H9 (cell line): ENCODE results near the gene ANGPTL8. TPM values are rescaled to one million over a fixed set of nuclear protein-coding genes. Genes with fewer than 3 reads are reported as not detected.

Source experiments
- DNase-seq: peaks from one replicate; pipeline ENCODE4 v3.0.0-alpha.2; 2017
- H2AFZ ChIP-seq: one replicate; pipeline ENCODE4 v1.6.1; 2013; ENCODE audit warnings: mild to moderate bottlenecking, low read length, control low read depth, moderate library complexity
- H2AK5ac ChIP-seq: 2 replicates; pipeline ENCODE4 v1.6.1; 2013; ENCODE audit warnings: low read length, control low read depth, mixed read lengths; ENCODE audit not compliant: insufficient read length
- H2BK120ac ChIP-seq: one replicate; pipeline ENCODE4 v1.6.1; 2013; ENCODE audit warnings: low read depth, mild to moderate bottlenecking, low read length, control low read depth, inconsistent platforms; ENCODE audit not compliant: poor library complexity, severe bottlenecking
- H2BK12ac ChIP-seq: 2 replicates; pipeline ENCODE4 v1.6.1; 2013; ENCODE audit warnings: low read length, control low read depth, mixed read lengths, low read depth; ENCODE audit not compliant: insufficient read length
- H2BK15ac ChIP-seq: 2 replicates; pipeline ENCODE4 v1.6.1; 2013; ENCODE audit warnings: low read depth, low read length, control low read depth
- H2BK20ac ChIP-seq: one replicate; pipeline ENCODE4 v1.6.1; 2013; ENCODE audit warnings: low read depth, mild to moderate bottlenecking, low read length, control low read depth, inconsistent platforms; ENCODE audit not compliant: poor library complexity, severe bottlenecking
- H2BK5ac ChIP-seq: 2 replicates; pipeline ENCODE4 v1.6.1; 2013; ENCODE audit warnings: low read length, control low read depth, mixed read lengths; ENCODE audit not compliant: insufficient read length
- H3K14ac ChIP-seq: 2 replicates; pipeline ENCODE4 v1.6.1; 2013; ENCODE audit warnings: low read length, control low read depth; ENCODE audit not compliant: insufficient read depth
- H3K18ac ChIP-seq: 2 replicates; pipeline ENCODE4 v1.6.1; 2013; ENCODE audit warnings: low read depth, mild to moderate bottlenecking, mixed read lengths, low read length, control low read depth; ENCODE audit not compliant: insufficient read length
- H3K23ac ChIP-seq: 2 replicates; pipeline ENCODE4 v1.6.1; 2013; ENCODE audit warnings: low read length, control low read depth, mixed read lengths, low read depth; ENCODE audit not compliant: insufficient read length
- H3K23me2 ChIP-seq: 2 replicates; pipeline ENCODE4 v1.6.1; 2013; ENCODE audit warnings: low read depth, mild to moderate bottlenecking, mixed read lengths, low read length, control low read depth; ENCODE audit not compliant: insufficient read length, poor library complexity, severe bottlenecking
- H3K27ac ChIP-seq: 2 replicates; pipeline ENCODE4 v1.5.1; 2013; ENCODE audit warnings: low read length, control low read depth, mixed read lengths, low read depth; ENCODE audit not compliant: insufficient read length
- H3K27me3 ChIP-seq: 2 replicates; pipeline ENCODE4 v1.6.1; 2013; ENCODE audit warnings: low read length, control low read depth, inconsistent platforms; ENCODE audit not compliant: insufficient read depth
- H3K4ac ChIP-seq: 2 replicates; pipeline ENCODE4 v1.6.1; 2013; ENCODE audit warnings: low read depth, mild to moderate bottlenecking, control low read depth, inconsistent platforms, low read length, moderate library complexity
- H3K4me1 ChIP-seq: 2 replicates; pipeline ENCODE4 v1.6.1; 2013; ENCODE audit warnings: low read length, control low read depth, inconsistent platforms; ENCODE audit not compliant: insufficient read depth
- H3K4me2 ChIP-seq: 2 replicates; pipeline ENCODE4 v1.6.1; 2013; ENCODE audit warnings: low read length, control low read depth, mixed read lengths; ENCODE audit not compliant: insufficient read length, insufficient read depth
- H3K56ac ChIP-seq: 2 replicates; pipeline ENCODE4 v1.6.1; 2013; ENCODE audit warnings: low read depth, mild to moderate bottlenecking, mixed read lengths, low read length, control low read depth; ENCODE audit not compliant: insufficient read length
- H3K79me1 ChIP-seq: 2 replicates; pipeline ENCODE4 v1.6.1; 2013; ENCODE audit warnings: low read depth, mild to moderate bottlenecking, moderate library complexity, low read length, control low read depth, inconsistent platforms; ENCODE audit not compliant: insufficient read depth, poor library complexity, severe bottlenecking
- H3K79me2 ChIP-seq: 2 replicates; pipeline ENCODE4 v1.6.1; 2013; ENCODE audit warnings: low read length, control low read depth, inconsistent platforms; ENCODE audit not compliant: insufficient read depth
- H3K9ac ChIP-seq: 2 replicates; pipeline ENCODE4 v1.6.1; 2013; ENCODE audit warnings: low read length, control low read depth, mixed read lengths; ENCODE audit not compliant: insufficient read length; ENCODE audit errors: extremely low read depth
- H3K9me3 ChIP-seq: one replicate; pipeline ENCODE4 v1.6.1; 2013; ENCODE audit warnings: low read depth, low read length, inconsistent platforms; ENCODE audit not compliant: control insufficient read depth
- H3T11ph ChIP-seq: one replicate; pipeline ENCODE4 v1.6.1; 2013; ENCODE audit warnings: mild to moderate bottlenecking, low read length, control low read depth, inconsistent platforms
- H4K20me1 ChIP-seq: one replicate; pipeline ENCODE4 v1.6.1; 2013; ENCODE audit not compliant: control insufficient read depth, insufficient read length, insufficient read depth
- H4K5ac ChIP-seq: 2 replicates; pipeline ENCODE4 v1.6.1; 2013; ENCODE audit warnings: low read depth, mild to moderate bottlenecking, mixed read lengths, low read length, control low read depth; ENCODE audit not compliant: insufficient read length
- H4K8ac ChIP-seq: replicated peaks from 2 replicates; pipeline ENCODE4 v1.6.1; 2013; ENCODE audit warnings: low read length, control low read depth, mixed read lengths, low read depth; ENCODE audit not compliant: insufficient read length
- H4K91ac ChIP-seq: 2 replicates; pipeline ENCODE4 v1.6.1; 2013; ENCODE audit warnings: low read depth, mild to moderate bottlenecking, moderate library complexity, mixed read lengths, low read length, control low read depth; ENCODE audit not compliant: insufficient read length
- H3K27ac Mint-ChIP-seq, 3 experiments: 2 replicates in 2 of 3; 3 replicates in 1 of 3; pipeline ENCODE4 v1.8.0; 2020 to 2021; ENCODE audit warnings: mixed read lengths in 3 of 3, mild to moderate bottlenecking in 1 of 3, moderate library complexity in 1 of 3
- H3K27me3 Mint-ChIP-seq: 2 replicates; pipeline ENCODE4 v1.8.0; 2021; ENCODE audit warnings: low read depth, mild to moderate bottlenecking, moderate library complexity, mixed read lengths
- H3K36me3 Mint-ChIP-seq, 3 experiments: 2 replicates in 2 of 3; 3 replicates in 1 of 3; pipeline ENCODE4 v1.8.0; 2020 to 2021; ENCODE audit warnings: low read depth in 3 of 3, mixed read lengths in 3 of 3; ENCODE audit not compliant: insufficient read depth in 1 of 3
- H3K4me1 Mint-ChIP-seq, 2 experiments: 2 replicates each; pipeline ENCODE4 v1.8.0; 2020; ENCODE audit warnings: mixed read lengths in 2 of 2
- H3K4me3 Mint-ChIP-seq, 2 experiments: 2 replicates in 1 of 2; 3 replicates in 1 of 2; pipeline ENCODE4 v1.8.0; 2020 to 2021; ENCODE audit warnings: mild to moderate bottlenecking in 2 of 2, mixed read lengths in 2 of 2, moderate library complexity in 1 of 2
- H3K9me3 Mint-ChIP-seq, 2 experiments: 2 replicates in 1 of 2; 3 replicates in 1 of 2; pipeline ENCODE4 v1.8.0; 2020; ENCODE audit warnings: mild to moderate bottlenecking in 2 of 2, mixed read lengths in 2 of 2, moderate library complexity in 1 of 2
- CTCF ChIP-seq: fragments of 200-600 bp; sonication (generic); conservative IDR thresholded peaks from 3 replicates; pipeline ENCODE4 v1.8.0; 2021; ENCODE audit warnings: antibody characterized with exemption, mild to moderate bottlenecking
- WGBS: extraction: QIAGEN DNeasy Blood & Tissue Kit; methylation state at CpG from one replicate; pipeline ENCODE4 v1.1.7; 2013; ENCODE audit warnings: missing lambda C conversion rate, low lambda C conversion rate, mixed read lengths; ENCODE audit not compliant: insufficient read length; ENCODE audit errors: extremely low coverage; 5-methylcytosine and 5-hydroxymethylcytosine counted together
- total RNA-seq: library from RNA; stranded (reverse); gene quantifications from 2 replicates; pipeline ENCODE4 v1.2.1, GENCODE V29; 2021

Gene ANGPTL8
- total RNA-seq, 1 experiment from 2014 or later = not detected

GRCh38 chr19:11281356-11282049 lies 42.1 kb downstream of the ANGPTL8 start:
- Histone ChIP-seq H4K91ac (no peak overlapping the region), H2BK20ac (no peak overlapping the region), H3K4ac (no peak overlapping the region), H3K56ac (no peak overlapping the region), H3T11ph (no peak overlapping the region), H3K4me1 (no peaks in the 10 kb centered on the region), H2AFZ (no peak overlapping the region), H2BK120ac (no peak overlapping the region), H3K23me2 (no peaks in the 10 kb centered on the region), H3K9ac (no peak overlapping the region), H3K79me2 (no peaks in the 10 kb centered on the region), H3K4me2 (no peak overlapping the region), H4K8ac (no peak overlapping the region), H3K79me1 (no peaks in the 10 kb centered on the region), H2BK12ac (no peak overlapping the region), H3K9me3 (no peaks in the 10 kb centered on the region), H3K14ac (no peak overlapping the region), H2AK5ac (no peak overlapping the region), H3K18ac (no peak overlapping the region), H3K27ac (no peak overlapping the region), H3K27me3 (no peaks in the 10 kb centered on the region), H3K23ac (no peak overlapping the region), H4K5ac (no peak overlapping the region), H2BK5ac (no peak overlapping the region), H4K20me1 (no peaks in the 10 kb centered on the region), H2BK15ac (no peak overlapping the region)
- H3K4me1 Mint-ChIP-seq = peaks cover 3 to 6% of the 10 kb centered on the region in 2 experiments
- H3K27ac Mint-ChIP-seq = no peak overlapping the region; a peak in 1 of 7 replicates
- H3K4me3 Mint-ChIP-seq = no peak overlapping the region
- TF ChIP-seq CTCF = no peak
- peaks cover 20 to 21% of the 10 kb centered on the region in 2 experiments for H3K9me3 Mint-ChIP-seq
- no CpG with 5 or more reads among the region's 11 CpGs for WGBS
- DNase-seq = no peak
- peaks cover 0 to 10% (median 2%) of the 10 kb centered on the region in 3 experiments; a peak in 5 of 7 replicates for H3K36me3 Mint-ChIP-seq
- peaks cover 12% of the 10 kb centered on the region for H3K27me3 Mint-ChIP-seq
